HCT116 (cell line): ENCODE data around the gene CBFA2T2.
"Not testable (repeated sequence)": the region's sequence is repeated elsewhere in the genome, so short reads cannot be mapped to it uniquely, and the experiment has no call there.

Experiments
- CEBPB ChIP-seq: IDR thresholded peaks from 2 replicates; pipeline ENCODE4 v1.6.1; 2012; ENCODE audit warnings: low read depth
- CTCF ChIP-seq, 3 experiments: fragments of 200-600 bp in 1 of 3; sonication (generic) in 1 of 3; IDR thresholded peaks in 2 of 3; conservative IDR thresholded peaks in 1 of 3; 2 replicates each; pipeline ENCODE4 v1.5.1; 2012 to 2017; ENCODE audit warnings: low read depth in 2 of 3, low read length in 2 of 3, antibody characterized with exemption in 1 of 3, borderline replicate concordance in 1 of 3, control low read depth in 1 of 3, mild to moderate bottlenecking in 1 of 3, mixed read lengths in 1 of 3, mixed run types in 1 of 3, moderate library complexity in 1 of 3; ENCODE audit not compliant: insufficient read depth in 1 of 3
- ELF1 ChIP-seq: IDR thresholded peaks from 2 replicates; pipeline ENCODE4 v1.6.1; 2012; ENCODE audit warnings: low read depth, borderline replicate concordance
- EZH2 ChIP-seq: fragments of 200-600 bp; sonication (generic); IDR thresholded peaks from 2 replicates; pipeline ENCODE4 v1.6.1; 2017; ENCODE audit warnings: antibody characterized with exemption, mixed run types
- EZH2phosphoT487 ChIP-seq: fragments of 200-600 bp; IDR thresholded peaks from 2 replicates; pipeline ENCODE4 v1.6.1; 2018; ENCODE audit warnings: antibody characterized with exemption, borderline replicate concordance
- JUND ChIP-seq: IDR thresholded peaks from 2 replicates; pipeline ENCODE4 v1.6.1; 2012
- MAX ChIP-seq: IDR thresholded peaks from 2 replicates; pipeline ENCODE4 v1.6.1; 2012
- POLR2A ChIP-seq: IDR thresholded peaks from 2 replicates; pipeline ENCODE4 v1.7.0; 2011; ENCODE audit warnings: borderline replicate concordance; ENCODE audit not compliant: insufficient read depth, insufficient read length; ENCODE audit errors: extremely low read depth
- POLR2AphosphoS5 ChIP-seq: IDR thresholded peaks from 2 replicates; pipeline ENCODE4 v1.6.1; 2011; ENCODE audit warnings: mild to moderate bottlenecking, low read depth, low read length, moderate library complexity
- RAD21 ChIP-seq: IDR thresholded peaks from 2 replicates; pipeline ENCODE4 v1.6.1; 2012; ENCODE audit warnings: low read depth, mild to moderate bottlenecking
- REST ChIP-seq: IDR thresholded peaks from 2 replicates; pipeline ENCODE4 v1.6.1; 2012; ENCODE audit warnings: low read depth
- TCF7L2 ChIP-seq: IDR thresholded peaks from 2 replicates; pipeline ENCODE4 v1.7.0; 2011; ENCODE audit warnings: borderline replicate concordance, inconsistent platforms; ENCODE audit not compliant: insufficient read depth, insufficient read length; ENCODE audit errors: extremely low read depth
- YY1 ChIP-seq: IDR thresholded peaks from 2 replicates; pipeline ENCODE4 v1.6.1; 2011; ENCODE audit warnings: low read length, low read depth, moderate library complexity, mild to moderate bottlenecking; ENCODE audit not compliant: insufficient replicate concordance; ENCODE audit errors: extremely low read depth
- ZNF274 ChIP-seq: fragments of 200-500 bp; sonication (Bioruptor generic); IDR thresholded peaks from 2 replicates; pipeline ENCODE4 v1.6.1; 2014; ENCODE audit warnings: mild to moderate bottlenecking, low read depth, low read length, inconsistent platforms

GRCh38 chr20:33591901-33592300, 102.0 kb downstream of the CBFA2T2 start:
- not testable (repeated sequence) for TF ChIP-seq CTCF (IDR thresholded peaks at IDR 0.05 in 2 of 3, conservative IDR thresholded peaks at IDR 0.05 in 1 of 3; ENCODE audit: borderline replicate concordance in 1 of 3, insufficient read depth in 1 of 3, low read depth in 2 of 3, low read length in 2 of 3); POLR2A; TCF7L2; ZNF274; CEBPB; POLR2AphosphoS5; REST; MAX; JUND; ELF1; EZH2; YY1; EZH2phosphoT487; RAD21
